ENCODE results near the gene OR2H1. TPM values are rescaled to one million over a fixed set of nuclear protein-coding genes. Genes with fewer than 3 reads are reported as not detected.

OR2H1 gene
- total and polyA plus RNA-seq, 8 donors = not detected

GRCh38 chr6:29479560-29479959, 22.6 kb downstream of the OR2H1 start:
- DNase-seq = no peak
- no peak for ATAC-seq
- Histone ChIP-seq H3K36me3 (no peaks in the 10 kb centered on the region), H3K27me3 (no peaks in the 10 kb centered on the region), H3K4me3 (no peak overlapping the region), H3K9me3 (no peaks in the 10 kb centered on the region), H3K4me1 (no peaks in the 10 kb centered on the region), H3K27ac (no peak overlapping the region)
- intact Hi-C loops (cut with DNase I) = no loop called here
- no peak for TF ChIP-seq CTCF (IDR thresholded peaks at IDR 0.05)

GRCh38 chr6:29483186-29483585, 26.2 kb downstream of the OR2H1 start:
- ATAC-seq = no peak
- intact Hi-C loops (cut with DNase I) = no loop called here

GRCh38 chr6:29483735-29484134, 26.8 kb downstream of the OR2H1 start:
- ATAC-seq (no peak), DNase-seq (no peak)
- H3K27ac ChIP-seq = no peak overlapping the region
- H3K4me1 ChIP-seq = no peaks in the 10 kb centered on the region
- H3K36me3 ChIP-seq = no peaks in the 10 kb centered on the region
- H3K27me3 ChIP-seq = no peaks in the 10 kb centered on the region
- no peak for TF ChIP-seq CTCF (IDR thresholded peaks at IDR 0.05)
- H3K9me3 ChIP-seq = no peaks in the 10 kb centered on the region
- intact Hi-C loops (cut with DNase I) = no loop called here
- H3K4me3 ChIP-seq = no peak overlapping the region

More at GRCh38 chr6:29483186-29483585, 26.2 kb downstream of the OR2H1 start:
- no peak overlapping the region for H3K4me3 ChIP-seq
- H3K4me1 ChIP-seq = no peaks in the 10 kb centered on the region
- no peaks in the 10 kb centered on the region for H3K9me3 ChIP-seq
- H3K27me3 ChIP-seq = no peaks in the 10 kb centered on the region
- H3K36me3 ChIP-seq = no peaks in the 10 kb centered on the region
- no peak overlapping the region for H3K27ac ChIP-seq
- no peak for TF ChIP-seq CTCF (IDR thresholded peaks at IDR 0.05)
- no peak for DNase-seq

GRCh38 chr6:29486577-29486976, 29.6 kb downstream of the OR2H1 start:
- Histone ChIP-seq H3K4me1 (no peaks in the 10 kb centered on the region), H3K27me3 (no peaks in the 10 kb centered on the region), H3K4me3 (no peak overlapping the region), H3K9me3 (no peaks in the 10 kb centered on the region), H3K36me3 (no peaks in the 10 kb centered on the region), H3K27ac (no peak overlapping the region)
- no peak for TF ChIP-seq CTCF (IDR thresholded peaks at IDR 0.05)
- no peak for DNase-seq
- ATAC-seq = no peak
- intact Hi-C loops (cut with DNase I) = no loop called here

- intact Hi-C loops (cut with DNase I) = no loop called here
- H3K4me1 ChIP-seq = no peaks in the 10 kb centered on the region
- no peak for DNase-seq
- TF ChIP-seq CTCF (IDR thresholded peaks at IDR 0.05) = no peak
- no peak overlapping the region for H3K4me3 ChIP-seq
- no peak for ATAC-seq
- no peaks in the 10 kb centered on the region for H3K9me3 ChIP-seq
- no peak overlapping the region for H3K27ac ChIP-seq
- no peaks in the 10 kb centered on the region for H3K36me3 ChIP-seq
- no peaks in the 10 kb centered on the region for H3K27me3 ChIP-seq
Measured at GRCh38 chr6:29487131-29487530, 30.2 kb downstream of the OR2H1 start.

Data from left lung (tissue), 10 donors.